ENCODE data around the gene LY6G6F.

DNA sequence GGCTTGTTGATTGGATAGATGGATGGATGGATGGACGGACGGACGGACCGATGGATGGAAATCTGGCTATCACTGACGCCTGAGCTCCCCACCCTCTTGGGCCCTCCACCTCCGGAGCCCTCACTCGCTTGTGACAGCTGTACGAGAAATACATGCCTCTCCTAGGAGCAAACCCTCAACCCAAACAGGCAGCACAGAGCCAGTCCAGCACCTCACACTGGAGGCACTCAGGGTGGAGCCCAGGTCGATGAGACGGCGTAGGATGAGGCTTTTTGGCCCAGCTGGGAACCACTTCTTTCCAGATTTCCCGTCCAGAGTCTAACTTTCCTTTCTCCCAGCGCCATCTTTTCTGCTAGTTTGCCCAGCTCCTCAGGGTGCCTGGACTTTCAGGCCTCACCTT, 23.1 kb upstream of the LY6G6F start:
- no peak for TF ChIP-seq EZH2 (IDR thresholded peaks at IDR 0.05; ENCODE audit: borderline replicate concordance, low read length)
- TF ChIP-seq, protein P1, sequence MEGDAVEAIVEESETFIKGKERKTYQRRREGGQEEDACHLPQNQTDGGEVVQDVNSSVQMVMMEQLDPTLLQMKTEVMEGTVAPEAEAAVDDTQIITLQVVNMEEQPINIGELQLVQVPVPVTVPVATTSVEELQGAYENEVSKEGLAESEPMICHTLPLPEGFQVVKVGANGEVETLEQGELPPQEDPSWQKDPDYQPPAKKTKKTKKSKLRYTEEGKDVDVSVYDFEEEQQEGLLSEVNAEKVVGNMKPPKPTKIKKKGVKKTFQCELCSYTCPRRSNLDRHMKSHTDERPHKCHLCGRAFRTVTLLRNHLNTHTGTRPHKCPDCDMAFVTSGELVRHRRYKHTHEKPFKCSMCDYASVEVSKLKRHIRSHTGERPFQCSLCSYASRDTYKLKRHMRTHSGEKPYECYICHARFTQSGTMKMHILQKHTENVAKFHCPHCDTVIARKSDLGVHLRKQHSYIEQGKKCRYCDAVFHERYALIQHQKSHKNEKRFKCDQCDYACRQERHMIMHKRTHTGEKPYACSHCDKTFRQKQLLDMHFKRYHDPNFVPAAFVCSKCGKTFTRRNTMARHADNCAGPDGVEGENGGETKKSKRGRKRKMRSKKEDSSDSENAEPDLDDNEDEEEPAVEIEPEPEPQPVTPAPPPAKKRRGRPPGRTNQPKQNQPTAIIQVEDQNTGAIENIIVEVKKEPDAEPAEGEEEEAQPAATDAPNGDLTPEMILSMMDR (IDR thresholded peaks at IDR 0.05; ENCODE audit: low read length), result no peak

Measured in OCI-LY1 (cell line).